Measurements from ENCODE around the gene RAET1E. TPM values are rescaled to one million over a fixed set of nuclear protein-coding genes. Genes with fewer than 3 reads are reported as not detected.

Gene RAET1E
- total and polyA plus RNA-seq, 2 donors (not counting 3 experiments of a cell fraction or from before 2014, with no cell fraction given): 0.04 TPM; not detected in 1

GRCh38 chr6:149898966-149899365 lies 1.1 kb upstream of the RAET1E start:
- H3K36me3 ChIP-seq (ENCODE audit: control insufficient read depth in 2 of 2, extremely low read depth in 1 of 2, insufficient read depth in 2 of 2, low read length in 2 of 2): no peaks in the 10 kb centered on the region
- H3K9ac ChIP-seq (replicated peaks; ENCODE audit: extremely low read depth, insufficient read depth, low read length): no peak overlapping the region
- no peaks in the 10 kb centered on the region for H4K20me1 ChIP-seq (replicated peaks; ENCODE audit: control insufficient read depth, extremely low read depth, insufficient read depth, low read length)
- intact Hi-C loops (cut with micrococcal nuclease) (no loop called here), dilution Hi-C loops (cut with MboI; ENCODE audit: extremely low pct_ligation_motif_present, low sequenced_read_pairs) (no loop called here)
- H2AFZ ChIP-seq (ENCODE audit: low read depth, low read length): no peak overlapping the region
- ChIA-PET CTCF (interaction anchor here (0.9 kb wide), 1 partner anchor 86 kb away, joined by 3 read pairs; no protein-coding TSS in a partner anchor), POLR2A (no interaction called here)
- TF ChIP-seq CTCF (IDR thresholded peaks at IDR 0.05; ENCODE audit: extremely low read depth in 1 of 2, insufficient read depth in 1 of 2, low read depth in 1 of 2, low read length in 2 of 2): no peak
- TF ChIP-seq GATA2 (IDR thresholded peaks at IDR 0.05; ENCODE audit: insufficient read depth, insufficient read length, low read depth, low read length): no peak
- TF ChIP-seq JUN (IDR thresholded peaks at IDR 0.05; ENCODE audit: borderline replicate concordance, insufficient read depth, insufficient read length, low read depth): no peak
- TF ChIP-seq FOS (IDR thresholded peaks at IDR 0.05; ENCODE audit: borderline replicate concordance, insufficient read depth, low read length): no peak
- no peak for TF ChIP-seq MYC (IDR thresholded peaks at IDR 0.05; ENCODE audit: low read depth, low read length)
- no peak for TF ChIP-seq EZH2 (IDR thresholded peaks at IDR 0.05; ENCODE audit: borderline replicate concordance, low read depth, low read length, severe bottlenecking)
- TF ChIP-seq POLR2AphosphoS5 (IDR thresholded peaks at IDR 0.05; ENCODE audit: insufficient read depth, low read depth, low read length): no peak
- no peak for TF ChIP-seq MAX (IDR thresholded peaks at IDR 0.05; ENCODE audit: insufficient read depth, insufficient read length)
- TF ChIP-seq POLR2A (IDR thresholded peaks at IDR 0.05; ENCODE audit: low read depth, low read length): no peak
- H3K27ac ChIP-seq (ENCODE audit: insufficient read depth, low read depth, low read length): no peak overlapping the region
- peaks cover 17% of the 10 kb centered on the region for H3K4me1 ChIP-seq (ENCODE audit: control insufficient read depth, extremely low read depth, insufficient read depth, low read length)
- peaks cover 4 to 10% of the 10 kb centered on the region in 2 experiments for H3K27me3 ChIP-seq (ENCODE audit: control insufficient read depth in 2 of 2, insufficient read depth in 2 of 2, low read length in 2 of 2)
- FAIRE-seq: no peak
- H3K4me2 ChIP-seq (ENCODE audit: insufficient read depth, low read length): no peak overlapping the region
- H3K9me3 ChIP-seq (replicated peaks; ENCODE audit: control insufficient read depth, insufficient read depth, low read length): no peaks in the 10 kb centered on the region
- no peaks in the 10 kb centered on the region for H3K9me1 ChIP-seq (replicated peaks; ENCODE audit: control insufficient read depth, extremely low read depth, insufficient read depth, low read length)
- no peak overlapping the region for H3K4me3 ChIP-seq (replicated peaks in 1 of 3; ENCODE audit: insufficient read depth in 1 of 3, low read depth in 1 of 3, low read length in 3 of 3)
- no peak for DNase-seq (ENCODE audit: low read depth, low spot score)
- BruUV-seq (replicated peaks): no TSS peak
- H3K79me2 ChIP-seq (ENCODE audit: control insufficient read depth, insufficient read depth, low read length): no peaks in the 10 kb centered on the region
